Stimulated activated naive CD8-positive, alpha-beta T cell treated with anti-CD3 and anti-CD28 coated beads, Interleukin-15, Interleukin-2, amounts not matched to agents 100 U/mL and 50 U/mL, for 24 hours (primary cell): Measurements from ENCODE around the gene POLR2H.

Experiments used
- ATAC-seq: fragments of 150-1000 bp; cut with Tn5 transposase; one replicate; pipeline ENCODE4 v1.10.0; 2021
- DNase-seq: peaks from one replicate; pipeline ENCODE4 v3.0.0; 2021

The POLR2H gene

DNA sequence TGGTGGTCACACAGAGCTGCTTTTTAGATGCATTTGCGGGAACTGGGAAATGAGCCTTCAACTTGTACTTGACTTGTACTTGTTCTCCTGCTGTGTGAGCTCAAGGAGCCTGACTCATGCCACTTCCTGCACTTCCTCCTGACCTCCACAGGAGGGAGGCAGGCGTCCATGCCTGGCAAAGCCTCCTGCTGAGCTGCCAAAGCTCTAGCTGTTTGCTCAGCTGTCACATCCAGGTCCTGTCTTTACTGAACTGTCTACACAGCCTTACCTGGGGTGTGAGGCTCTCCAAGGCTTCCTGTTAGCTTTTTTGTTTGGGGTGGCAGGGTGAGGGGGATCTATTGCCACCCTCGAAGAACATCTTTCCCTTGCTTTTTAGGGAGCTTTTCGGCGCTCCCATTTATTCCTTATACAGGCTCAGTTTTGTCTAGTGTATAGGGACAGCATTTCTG lies 10.1 kb downstream of the POLR2H start:
- ATAC-seq (peak; percentile 81), DNase-seq (peak; percentile 53)

DNA sequence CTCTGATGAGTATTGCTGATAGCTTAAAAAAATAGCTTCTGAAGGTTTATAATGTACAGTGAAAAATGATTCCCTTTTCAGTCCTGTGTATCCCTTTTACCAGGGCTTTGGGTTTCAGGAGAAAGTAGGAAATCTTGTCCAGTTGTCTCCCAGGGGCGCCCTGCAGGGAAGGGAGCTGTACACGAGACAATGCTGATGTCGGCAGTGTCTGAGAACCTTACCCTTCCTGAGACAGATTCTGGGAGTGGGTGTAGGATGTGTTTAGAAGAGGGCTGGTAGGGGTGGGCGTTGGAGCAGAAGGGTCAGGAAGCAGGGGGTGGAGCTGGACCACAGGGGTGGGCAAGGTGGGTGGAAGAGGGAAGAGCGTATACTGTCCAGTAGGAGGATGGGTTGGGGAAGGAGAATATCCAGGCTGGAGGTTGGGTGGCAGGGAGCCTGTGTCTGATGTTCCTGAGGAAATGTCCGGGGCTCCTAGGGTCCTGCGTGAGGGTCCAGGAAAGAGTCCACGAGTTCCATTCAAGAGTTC lies 10.8 kb downstream of the POLR2H start:
- no peak for DNase-seq
- ATAC-seq: no peak

DNA sequence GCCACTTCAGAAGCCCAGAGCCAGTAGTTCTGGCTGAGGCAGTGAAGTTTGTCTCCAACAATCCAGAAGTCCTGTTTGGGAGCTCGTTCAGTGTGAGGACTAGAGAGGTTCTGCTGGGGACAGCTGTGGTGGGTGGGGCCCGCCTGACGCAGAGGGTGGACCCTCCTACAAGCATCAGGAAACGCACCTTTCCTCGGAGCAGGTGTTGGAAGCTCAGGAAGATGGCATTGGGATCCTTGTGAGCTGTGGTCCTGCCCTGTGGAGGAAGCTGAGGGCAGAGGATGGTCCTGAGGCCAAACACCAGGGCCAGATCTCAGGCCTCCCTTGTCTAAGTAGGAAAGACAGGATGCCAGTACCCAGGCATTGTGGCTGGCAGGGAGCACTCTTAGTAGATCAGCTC lies 11.4 kb downstream of the POLR2H start:
- no peak for DNase-seq
- no peak for ATAC-seq

DNA sequence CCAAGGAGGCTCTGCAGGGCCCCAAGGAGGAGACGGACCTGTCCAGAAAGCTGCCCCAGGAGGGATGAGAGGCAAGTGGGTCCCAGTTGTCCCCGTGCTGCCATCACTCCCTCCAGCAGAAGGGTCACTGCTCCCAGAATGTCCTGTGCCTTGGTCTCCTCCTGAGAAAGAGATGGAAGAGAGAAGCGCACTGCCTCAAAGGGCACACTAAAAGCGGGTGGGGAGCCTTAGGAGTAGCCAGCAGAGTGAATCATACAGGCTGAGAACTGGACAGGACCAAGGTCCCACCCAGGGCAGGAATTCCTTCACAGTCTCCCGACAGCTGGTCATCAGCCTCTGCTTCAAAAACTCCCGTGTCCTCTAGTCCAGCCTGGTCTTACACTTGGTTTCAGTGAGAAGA lies 11.9 kb downstream of the POLR2H start:
- DNase-seq (no peak), ATAC-seq (no peak)

DNA sequence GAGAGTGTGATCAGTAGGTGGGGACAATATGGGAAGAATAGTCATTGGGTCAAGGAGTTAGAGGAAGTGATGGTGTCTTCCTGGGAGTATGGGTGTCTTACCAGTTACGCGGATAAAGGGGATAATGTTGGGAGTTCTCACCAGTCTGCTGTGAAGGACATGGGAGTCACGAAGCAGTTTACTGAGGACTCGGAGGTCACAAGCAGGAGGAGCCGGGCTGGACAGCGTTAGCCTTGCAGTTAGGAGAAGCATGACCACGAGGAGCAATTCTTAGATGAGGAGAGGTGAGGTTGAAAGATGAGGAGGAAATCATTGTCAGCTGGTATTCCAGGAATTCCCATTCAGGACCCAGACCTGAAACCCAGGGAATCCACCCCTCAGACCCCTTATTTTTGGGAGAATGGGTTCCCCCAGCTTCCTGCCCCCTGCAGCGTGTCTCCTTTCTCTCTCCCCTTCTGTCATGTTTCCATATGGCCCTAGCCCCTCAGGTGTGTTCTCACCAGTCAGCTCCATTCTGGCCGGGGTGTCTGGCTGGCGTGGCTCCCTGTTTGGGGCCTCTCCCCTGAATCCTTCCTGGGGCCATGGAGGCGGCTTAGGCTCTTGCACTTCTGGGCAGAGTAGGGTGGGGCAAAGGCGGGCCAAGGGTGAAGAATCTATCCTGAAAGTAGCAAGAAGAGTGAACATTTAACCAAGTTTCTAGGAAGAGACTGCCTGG lies 14.4 kb downstream of the POLR2H start:
- DNase-seq (no peak), ATAC-seq (no peak)

DNA sequence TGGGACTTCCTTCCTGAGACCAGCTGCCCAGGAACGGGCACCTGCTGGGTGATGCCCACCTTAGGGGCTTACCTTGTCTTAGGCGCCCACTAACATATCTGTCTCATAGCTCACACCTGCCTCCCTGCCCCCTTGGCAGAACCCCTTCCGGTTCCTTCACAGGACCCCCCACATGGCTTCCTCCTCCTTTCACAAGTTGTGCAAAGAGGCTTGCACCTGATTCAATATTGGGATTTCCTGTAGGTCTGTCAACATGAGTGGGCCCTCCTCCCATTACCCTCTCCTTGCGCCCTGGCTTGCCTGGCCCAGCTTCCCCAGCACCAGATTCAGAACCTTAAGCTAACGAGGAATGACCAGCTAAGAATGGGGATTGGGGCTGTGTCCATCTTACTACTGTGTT lies 15.9 kb downstream of the POLR2H start:
- no peak for DNase-seq
- ATAC-seq: no peak

DNA sequence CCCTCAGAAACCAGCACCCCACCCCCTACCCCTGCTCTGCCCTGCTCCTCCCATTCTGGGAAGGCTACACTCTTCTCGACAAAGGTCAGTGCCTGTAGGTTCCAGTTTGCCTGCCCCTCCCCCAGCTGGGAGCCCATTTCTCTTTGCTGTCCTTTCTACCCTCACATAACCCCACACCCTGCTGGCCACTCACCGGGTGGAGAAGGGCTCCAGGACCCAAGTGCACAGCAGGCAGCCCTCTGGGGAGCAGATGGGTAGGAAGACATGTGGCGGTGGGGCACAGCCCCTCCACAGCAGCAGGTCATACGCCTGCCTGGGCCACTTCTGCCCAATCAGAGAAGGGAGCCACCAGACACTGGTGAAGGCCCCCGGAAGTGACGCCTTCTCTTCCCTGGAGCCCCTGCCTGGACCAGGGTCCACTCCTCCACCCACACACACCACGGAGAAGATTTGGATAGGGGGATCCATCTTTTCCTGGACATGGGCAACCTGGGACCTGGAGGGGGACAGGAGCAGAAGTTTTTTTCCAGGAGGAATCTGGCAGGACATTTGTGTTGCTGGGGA lies 16.5 kb downstream of the POLR2H start, which contains the start of gene THPO:
THPO (minus strand) TSS at position 326 of the 564 bp plus-strand sequence. CDS start 1,948 bp downstream, outside the sequence.
- no peak for DNase-seq
- ATAC-seq: peak; percentile 4

DNA sequence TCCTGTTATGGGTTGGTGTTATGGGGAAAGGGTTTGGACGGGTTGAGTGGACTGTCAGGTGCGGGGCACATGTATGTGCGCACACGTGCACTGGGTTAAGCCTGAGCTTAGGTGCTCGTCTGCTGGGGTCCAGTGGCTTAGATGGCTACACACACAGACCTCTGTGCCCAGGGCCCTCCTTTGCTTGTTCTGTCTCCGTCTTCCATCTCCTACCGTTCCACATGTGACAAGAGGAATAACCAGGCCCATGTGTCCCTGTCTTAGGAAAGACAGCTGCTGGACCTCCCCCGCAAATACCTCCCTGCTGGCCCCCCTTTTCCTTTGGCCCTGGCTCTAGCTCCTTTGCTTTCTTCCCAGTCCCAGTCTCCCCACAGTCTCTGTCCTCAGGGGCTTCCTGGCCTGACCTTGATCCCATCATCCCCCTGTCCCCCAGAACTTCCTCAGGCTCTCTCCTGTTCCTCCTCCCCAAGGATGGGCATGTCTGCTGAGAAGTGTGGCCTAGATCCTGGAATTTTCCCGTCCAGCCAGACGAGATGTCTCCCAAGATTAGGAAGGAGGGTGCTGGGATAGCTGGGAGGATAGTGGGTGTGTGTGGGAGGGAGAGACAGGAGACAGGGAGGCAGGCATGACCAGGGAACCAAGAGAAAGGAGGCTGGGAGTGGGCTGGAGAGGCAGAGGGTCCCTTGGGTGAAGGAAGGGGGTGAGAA lies 17.3 kb downstream of the POLR2H start:
- ATAC-seq (no peak), DNase-seq (no peak)

DNA sequence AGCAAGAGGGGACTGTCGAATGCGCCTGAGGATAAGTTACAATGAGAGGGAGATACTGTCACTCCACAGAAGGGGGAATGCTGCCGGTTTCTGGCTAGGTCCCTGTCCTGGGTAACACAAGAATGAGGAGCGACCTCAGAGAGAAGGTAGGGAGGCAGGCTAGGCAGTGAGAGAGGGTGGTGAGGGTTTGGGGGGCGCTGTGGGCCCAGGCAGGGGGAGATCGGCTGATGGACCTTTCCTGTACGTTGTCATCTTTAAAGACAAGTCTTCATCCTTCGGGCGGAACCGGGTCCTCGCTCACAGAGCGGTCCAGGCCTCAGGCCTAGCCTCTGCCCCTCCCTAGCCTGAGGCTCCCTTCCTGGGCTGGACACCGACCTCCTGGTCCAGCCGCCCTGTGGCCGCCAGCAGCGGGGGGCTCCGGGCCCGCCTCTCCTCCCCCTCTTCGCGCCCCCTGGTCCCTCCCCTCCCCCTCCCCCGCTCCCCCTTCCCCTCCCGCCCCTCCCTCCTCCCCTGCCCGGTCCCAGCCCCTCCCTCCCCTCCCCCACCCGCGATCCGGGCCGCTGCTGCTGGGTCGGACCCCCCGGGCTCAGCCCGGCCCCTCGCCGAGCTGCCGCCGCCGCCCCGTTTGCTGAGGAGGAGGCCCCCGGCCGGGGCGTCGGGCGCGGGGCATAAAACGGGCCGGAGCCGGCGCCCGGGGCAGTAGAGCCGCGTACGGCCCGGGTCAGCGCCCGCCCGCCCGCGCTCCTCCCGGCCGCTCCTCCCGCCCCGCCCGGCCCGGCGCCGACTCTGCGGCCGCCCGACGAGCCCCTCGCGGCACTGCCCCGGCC lies 18.1 kb downstream of the POLR2H start, which contains the start of gene CHRD:
CHRD (plus strand) TSS at position 697 of the 827 bp plus-strand sequence. CDS start 265 bp downstream, outside the sequence.
- ATAC-seq (no peak), DNase-seq (no peak)

DNA sequence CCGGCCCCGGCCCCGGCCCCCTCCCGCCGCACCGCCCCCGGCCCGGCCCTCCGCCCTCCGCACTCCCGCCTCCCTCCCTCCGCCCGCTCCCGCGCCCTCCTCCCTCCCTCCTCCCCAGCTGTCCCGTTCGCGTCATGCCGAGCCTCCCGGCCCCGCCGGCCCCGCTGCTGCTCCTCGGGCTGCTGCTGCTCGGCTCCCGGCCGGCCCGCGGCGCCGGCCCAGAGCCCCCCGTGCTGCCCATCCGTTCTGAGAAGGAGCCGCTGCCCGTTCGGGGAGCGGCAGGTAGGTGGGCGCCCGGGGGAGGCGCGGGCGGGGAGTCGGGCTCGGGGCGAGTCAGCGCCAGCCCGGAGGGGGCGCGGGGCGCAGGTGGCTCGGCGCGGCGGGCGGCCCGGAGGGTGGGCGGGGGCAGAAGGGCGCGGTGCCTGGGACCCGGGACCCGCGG lies 18.7 kb downstream of the POLR2H start:
- ATAC-seq (peak; percentile 26), DNase-seq (peak; percentile 32)

DNA sequence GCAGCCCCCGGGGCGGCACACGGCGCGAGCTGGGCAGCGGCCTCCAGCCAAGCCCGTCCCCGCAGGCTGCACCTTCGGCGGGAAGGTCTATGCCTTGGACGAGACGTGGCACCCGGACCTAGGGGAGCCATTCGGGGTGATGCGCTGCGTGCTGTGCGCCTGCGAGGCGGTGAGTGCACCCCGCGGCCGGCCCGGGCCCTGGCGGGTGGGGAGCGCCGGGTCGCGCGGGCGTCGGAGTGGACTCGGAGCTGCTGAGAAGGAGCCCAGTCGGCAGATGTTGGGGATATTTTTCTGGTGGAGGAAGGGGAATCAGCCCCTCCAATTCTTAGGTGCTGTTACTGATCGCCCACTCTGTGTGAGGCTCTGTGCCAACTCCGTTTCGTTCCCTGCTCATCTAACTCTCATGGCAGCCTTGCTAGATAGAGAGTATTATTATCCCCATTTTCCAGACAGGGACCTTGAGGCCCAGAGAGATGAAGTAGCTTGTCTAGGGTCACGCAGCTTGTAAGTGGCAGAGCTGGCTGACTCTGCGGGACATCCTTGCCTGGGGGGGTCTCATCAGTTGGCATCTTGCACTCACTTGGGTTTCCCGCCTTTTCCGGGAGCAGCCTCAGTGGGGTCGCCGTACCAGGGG lies 19.2 kb downstream of the POLR2H start:
- DNase-seq (peak; percentile 22), ATAC-seq (peak; percentile 10)

DNA sequence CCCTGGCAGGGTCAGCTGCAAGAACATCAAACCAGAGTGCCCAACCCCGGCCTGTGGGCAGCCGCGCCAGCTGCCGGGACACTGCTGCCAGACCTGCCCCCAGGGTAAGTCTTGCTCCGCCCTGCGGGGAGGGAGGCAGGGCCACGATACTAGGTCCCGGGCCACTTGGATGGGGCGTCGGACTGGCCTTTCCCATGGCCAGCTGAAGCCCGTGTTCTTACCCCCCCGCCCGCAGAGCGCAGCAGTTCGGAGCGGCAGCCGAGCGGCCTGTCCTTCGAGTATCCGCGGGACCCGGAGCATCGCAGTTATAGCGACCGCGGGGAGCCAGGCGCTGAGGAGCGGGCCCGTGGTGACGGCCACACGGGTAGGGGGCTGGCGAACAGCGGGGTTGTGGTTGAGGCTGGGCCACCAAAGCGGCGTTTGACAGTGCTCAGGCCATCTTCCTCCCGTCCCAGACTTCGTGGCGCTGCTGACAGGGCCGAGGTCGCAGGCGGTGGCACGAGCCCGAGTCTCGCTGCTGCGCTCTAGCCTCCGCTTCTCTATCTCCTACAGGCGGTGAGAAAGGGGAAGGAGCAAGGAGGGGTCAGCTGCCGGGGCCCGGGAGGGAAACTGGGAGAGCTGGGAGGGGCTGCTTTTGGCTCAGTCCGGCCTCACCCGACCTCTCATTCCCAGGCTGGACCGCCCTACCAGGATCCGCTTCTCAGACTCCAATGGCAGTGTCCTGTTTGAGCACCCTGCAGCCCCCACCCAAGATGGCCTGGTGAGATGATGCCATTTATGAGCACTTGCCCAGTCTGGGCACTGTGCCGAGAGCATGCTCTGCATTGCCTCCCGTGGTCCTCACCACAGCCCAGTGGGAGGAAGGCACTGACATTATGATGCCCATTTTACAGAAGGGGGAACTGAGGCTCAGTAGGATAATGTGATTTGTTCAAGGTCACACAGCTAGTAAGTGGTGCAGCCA lies 20.0 kb downstream of the POLR2H start:
- no peak for ATAC-seq
- DNase-seq: peak; percentile 16

DNA sequence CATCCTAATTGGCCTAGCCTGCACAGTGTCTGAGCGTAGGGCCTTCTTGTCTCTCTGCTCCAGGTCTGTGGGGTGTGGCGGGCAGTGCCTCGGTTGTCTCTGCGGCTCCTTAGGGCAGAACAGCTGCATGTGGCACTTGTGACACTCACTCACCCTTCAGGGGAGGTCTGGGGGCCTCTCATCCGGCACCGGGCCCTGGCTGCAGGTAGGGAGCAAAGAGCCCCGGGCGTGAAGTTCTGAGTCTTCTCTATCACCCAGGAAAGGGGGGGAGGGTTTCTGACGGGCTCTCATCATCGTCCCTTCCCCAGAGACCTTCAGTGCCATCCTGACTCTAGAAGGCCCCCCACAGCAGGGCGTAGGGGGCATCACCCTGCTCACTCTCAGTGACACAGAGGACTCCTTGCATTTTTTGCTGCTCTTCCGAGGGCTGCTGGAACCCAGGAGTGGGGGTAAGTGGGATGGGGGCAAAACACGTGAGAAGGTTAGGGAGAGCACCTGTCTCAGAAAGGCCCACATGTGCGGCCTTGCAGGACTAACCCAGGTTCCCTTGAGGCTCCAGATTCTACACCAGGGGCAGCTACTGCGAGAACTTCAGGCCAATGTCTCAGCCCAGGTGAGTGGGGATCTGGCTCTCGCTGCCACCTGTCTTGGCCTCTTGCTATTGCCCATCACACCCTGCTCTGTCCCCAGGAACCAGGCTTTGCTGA lies 21.0 kb downstream of the POLR2H start:
- DNase-seq (no peak), ATAC-seq (no peak)

DNA sequence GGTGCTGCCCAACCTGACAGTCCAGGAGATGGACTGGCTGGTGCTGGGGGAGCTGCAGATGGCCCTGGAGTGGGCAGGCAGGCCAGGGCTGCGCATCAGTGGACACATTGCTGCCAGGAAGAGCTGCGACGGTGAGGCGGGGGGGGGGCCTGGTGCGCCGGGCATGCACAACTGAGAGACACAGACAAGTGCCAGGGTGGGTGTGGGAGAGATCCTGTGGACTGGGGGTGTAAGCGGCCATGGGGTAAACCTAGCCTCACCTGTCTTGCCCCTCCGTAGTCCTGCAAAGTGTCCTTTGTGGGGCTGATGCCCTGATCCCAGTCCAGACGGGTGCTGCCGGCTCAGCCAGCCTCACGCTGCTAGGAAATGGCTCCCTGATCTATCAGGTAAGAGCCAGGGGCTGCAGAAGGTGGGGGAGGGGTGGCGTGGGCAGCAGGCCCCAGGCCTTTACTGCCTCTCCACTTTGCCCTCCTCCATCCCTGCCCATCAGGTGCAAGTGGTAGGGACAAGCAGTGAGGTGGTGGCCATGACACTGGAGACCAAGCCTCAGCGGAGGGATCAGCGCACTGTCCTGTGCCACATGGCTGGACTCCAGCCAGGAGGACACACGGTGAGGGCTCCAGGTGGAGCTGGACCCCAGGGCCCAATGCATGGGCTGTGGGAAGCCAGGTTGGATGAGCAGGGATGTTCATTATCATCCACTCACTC lies 21.7 kb downstream of the POLR2H start:
- no peak for DNase-seq
- ATAC-seq: no peak

DNA sequence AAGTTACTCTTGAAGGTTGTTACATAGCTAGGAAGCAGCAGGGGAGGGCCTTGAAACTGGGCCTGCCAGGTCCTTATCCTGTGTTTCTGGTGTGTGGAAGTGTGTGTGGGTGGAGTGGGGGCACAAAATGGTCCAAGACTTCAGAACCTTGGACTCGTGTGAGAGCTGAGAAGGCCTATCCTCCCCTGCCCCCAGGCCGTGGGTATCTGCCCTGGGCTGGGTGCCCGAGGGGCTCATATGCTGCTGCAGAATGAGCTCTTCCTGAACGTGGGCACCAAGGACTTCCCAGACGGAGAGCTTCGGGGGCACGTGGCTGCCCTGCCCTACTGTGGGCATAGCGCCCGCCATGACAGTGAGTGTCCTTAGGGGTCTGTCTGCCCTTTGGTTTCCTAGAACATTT lies 22.8 kb downstream of the POLR2H start:
- no peak for DNase-seq
- ATAC-seq: no peak

DNA sequence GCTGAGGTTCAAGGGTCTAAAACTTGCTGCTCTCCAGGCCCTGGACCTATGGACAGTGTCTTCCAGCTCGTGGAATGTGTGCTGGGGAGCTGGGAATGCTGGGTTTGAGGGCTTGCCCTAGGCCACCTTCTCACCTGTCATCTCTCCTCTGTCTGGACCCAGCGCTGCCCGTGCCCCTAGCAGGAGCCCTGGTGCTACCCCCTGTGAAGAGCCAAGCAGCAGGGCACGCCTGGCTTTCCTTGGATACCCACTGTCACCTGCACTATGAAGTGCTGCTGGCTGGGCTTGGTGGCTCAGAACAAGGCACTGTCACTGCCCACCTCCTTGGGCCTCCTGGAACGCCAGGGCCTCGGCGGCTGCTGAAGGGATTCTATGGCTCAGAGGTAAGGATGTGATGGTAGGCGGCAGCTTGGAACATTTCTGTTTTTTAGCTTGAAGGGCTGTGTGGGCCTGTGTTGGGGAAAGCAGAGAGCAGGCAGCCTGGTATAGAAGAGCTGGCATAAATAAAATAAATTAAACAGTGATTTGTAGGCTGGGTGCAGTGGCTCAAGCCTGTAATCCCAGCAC lies 23.4 kb downstream of the POLR2H start:
- ATAC-seq: no peak
- no peak for DNase-seq

DNA sequence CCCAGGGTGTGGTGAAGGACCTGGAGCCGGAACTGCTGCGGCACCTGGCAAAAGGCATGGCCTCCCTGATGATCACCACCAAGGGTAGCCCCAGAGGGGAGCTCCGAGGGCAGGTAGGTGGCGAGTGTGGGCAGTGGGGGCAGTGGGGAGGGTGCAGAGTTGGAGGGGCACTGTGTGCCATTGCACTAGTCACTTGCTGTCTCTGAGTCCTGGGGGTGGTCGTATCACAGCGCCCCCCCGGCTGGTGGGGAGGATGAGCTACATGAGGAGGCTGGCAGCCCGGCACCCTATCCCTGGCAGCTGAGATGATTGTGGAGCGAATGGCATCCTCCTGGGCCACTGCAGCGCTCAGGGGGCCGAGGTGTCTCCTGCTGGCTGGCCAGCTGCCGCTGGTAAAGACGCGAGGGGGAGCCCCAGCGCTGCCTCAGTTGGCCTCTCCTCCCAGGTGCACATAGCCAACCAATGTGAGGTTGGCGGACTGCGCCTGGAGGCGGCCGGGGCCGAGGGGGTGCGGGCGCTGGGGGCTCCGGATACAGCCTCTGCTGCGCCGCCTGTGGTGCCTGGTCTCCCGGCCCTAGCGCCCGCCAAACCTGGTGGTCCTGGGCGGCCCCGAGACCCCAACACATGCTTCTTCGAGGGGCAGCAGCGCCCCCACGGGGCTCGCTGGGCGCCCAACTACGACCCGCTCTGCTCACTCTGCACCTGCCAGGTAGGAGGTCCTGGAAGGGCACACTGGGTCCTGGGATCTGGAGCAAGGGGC lies 24.7 kb downstream of the POLR2H start:
- DNase-seq (no peak), ATAC-seq (no peak)

DNA sequence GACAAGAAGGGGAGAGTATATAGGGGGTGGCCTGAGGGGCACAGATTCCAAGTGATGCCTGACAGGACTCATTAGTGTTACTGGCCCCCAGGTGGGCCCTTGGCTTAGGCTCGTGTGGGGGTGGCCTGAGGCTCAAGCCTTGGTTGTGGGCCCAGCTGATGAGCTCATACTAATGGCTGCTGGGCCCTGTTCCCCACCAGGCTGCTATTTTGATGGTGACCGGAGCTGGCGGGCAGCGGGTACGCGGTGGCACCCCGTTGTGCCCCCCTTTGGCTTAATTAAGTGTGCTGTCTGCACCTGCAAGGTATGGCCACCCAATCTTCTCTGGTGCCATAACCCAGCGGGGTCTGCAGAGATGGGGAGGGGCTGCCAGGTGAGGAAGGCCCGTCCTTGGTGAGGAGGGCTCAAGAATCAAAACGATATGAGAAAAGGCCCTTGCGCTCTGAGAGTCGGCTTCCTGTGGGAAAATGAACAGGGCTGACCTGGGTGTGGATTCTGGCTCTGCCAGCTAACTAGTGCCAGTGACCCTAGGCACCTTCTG lies 25.7 kb downstream of the POLR2H start:
- DNase-seq (no peak), ATAC-seq (no peak)
